Loucy (cell line): Measurements from ENCODE around the gene SNX25.
"Not testable (repeated sequence)": the region's sequence is repeated elsewhere in the genome, so short reads cannot be mapped to it uniquely, and the experiment has no call there.

Source experiments
- CTCF ChIP-seq: fragments of 200-600 bp; sonication (generic); conservative IDR thresholded peaks from 2 replicates; pipeline ENCODE4 v1.5.1; 2014; ENCODE audit warnings: mild to moderate bottlenecking, antibody characterized with exemption, low read length
- EZH2phosphoT487 ChIP-seq: fragments of 200-600 bp; IDR thresholded peaks from 2 replicates; pipeline ENCODE4 v1.6.1; 2018; ENCODE audit warnings: antibody characterized with exemption, mild to moderate bottlenecking, moderate library complexity, borderline replicate concordance

GRCh38 chr4:185362570-185362969, 153.2 kb downstream of the SNX25 start:
- not testable (repeated sequence) for TF ChIP-seq CTCF, EZH2phosphoT487
